MM.1S (cell line): ENCODE measurements around the gene MVD.

Experiments used
- DNase-seq: peaks from one replicate; pipeline ENCODE4 v3.0.0-alpha.2; 2015
- H2AFZ ChIP-seq: fragments of 300-600 bp; sonication (generic); 2 replicates; pipeline ENCODE4 v1.6.0; 2016; ENCODE audit warnings: antibody characterized with exemption, low read length
- H3F3A ChIP-seq: fragments of 300-600 bp; sonication (generic); 2 replicates; pipeline ENCODE4 v1.6.1; 2016; ENCODE audit warnings: mild to moderate bottlenecking, antibody characterized with exemption, low read length, moderate library complexity, mixed read lengths; ENCODE audit not compliant: insufficient read depth
- H3K27ac ChIP-seq: fragments of 300-600 bp; sonication (generic); 2 replicates; pipeline ENCODE4 v1.5.1; 2016; ENCODE audit warnings: mild to moderate bottlenecking, low read length
- H3K27me3 ChIP-seq: fragments of 300-600 bp; sonication (generic); replicated peaks from 2 replicates; pipeline ENCODE4 v1.6.0; 2016; ENCODE audit warnings: low read length; ENCODE audit not compliant: insufficient read depth
- H3K36me3 ChIP-seq: fragments of 300-600 bp; sonication (generic); replicated peaks from 2 replicates; pipeline ENCODE4 v1.6.1; 2016; ENCODE audit warnings: mild to moderate bottlenecking, low read length, mixed read lengths; ENCODE audit not compliant: insufficient read depth
- H3K4me1 ChIP-seq: fragments of 300-600 bp; sonication (generic); 2 replicates; pipeline ENCODE4 v1.6.1; 2016; ENCODE audit warnings: low read length, mixed read lengths
- H3K4me2 ChIP-seq: fragments of 300-600 bp; sonication (generic); 2 replicates; pipeline ENCODE4 v1.6.0; 2016; ENCODE audit warnings: low read depth, low read length
- H3K4me3 ChIP-seq: fragments of 300-600 bp; sonication (generic); 2 replicates; pipeline ENCODE4 v1.5.1; 2016; ENCODE audit warnings: low read length, mixed read lengths
- H3K79me2 ChIP-seq: fragments of 300-600 bp; sonication (generic); 2 replicates; pipeline ENCODE4 v1.6.1; 2016; ENCODE audit warnings: mixed run types, low read length, mixed read lengths
- H3K9ac ChIP-seq: fragments of 300-600 bp; sonication (generic); 2 replicates; pipeline ENCODE4 v1.6.1; 2016; ENCODE audit warnings: low read length, mixed read lengths
- H3K9me2 ChIP-seq: fragments of 300-600 bp; sonication (generic); replicated peaks from 2 replicates; pipeline ENCODE4 v1.6.1; 2016; ENCODE audit warnings: mild to moderate bottlenecking, low read length, mixed read lengths; ENCODE audit not compliant: insufficient read depth
- H3K9me3 ChIP-seq: fragments of 300-600 bp; sonication (generic); replicated peaks from 2 replicates; pipeline ENCODE4 v1.6.1; 2016; ENCODE audit warnings: mild to moderate bottlenecking, low read length, mixed read lengths; ENCODE audit not compliant: insufficient read depth
- H4K20me1 ChIP-seq: fragments of 300-600 bp; sonication (generic); 2 replicates; pipeline ENCODE4 v1.6.1; 2016; ENCODE audit warnings: mild to moderate bottlenecking, low read length, moderate library complexity, mixed read lengths; ENCODE audit not compliant: insufficient read depth
- EZH2 ChIP-seq: fragments of 300-600 bp; sonication (generic); optimal IDR thresholded peaks from 2 replicates; pipeline ENCODE3; 2017; ENCODE audit warnings: low read depth, mild to moderate bottlenecking, antibody characterized with exemption, low read length, mixed read lengths
- EZH2phosphoT487 ChIP-seq: fragments of 300-600 bp; sonication (generic); IDR thresholded peaks from 2 replicates; pipeline ENCODE4 v1.6.1; 2018; ENCODE audit warnings: antibody characterized with exemption, low read length
- TF ChIP-seq, protein P1 (sequence below): fragments of 300-600 bp; sonication (generic); IDR thresholded peaks from 2 replicates; pipeline ENCODE4 v1.5.1; 2016; ENCODE audit warnings: antibody characterized with exemption, low read length, mixed read lengths

MVD gene

DNA sequence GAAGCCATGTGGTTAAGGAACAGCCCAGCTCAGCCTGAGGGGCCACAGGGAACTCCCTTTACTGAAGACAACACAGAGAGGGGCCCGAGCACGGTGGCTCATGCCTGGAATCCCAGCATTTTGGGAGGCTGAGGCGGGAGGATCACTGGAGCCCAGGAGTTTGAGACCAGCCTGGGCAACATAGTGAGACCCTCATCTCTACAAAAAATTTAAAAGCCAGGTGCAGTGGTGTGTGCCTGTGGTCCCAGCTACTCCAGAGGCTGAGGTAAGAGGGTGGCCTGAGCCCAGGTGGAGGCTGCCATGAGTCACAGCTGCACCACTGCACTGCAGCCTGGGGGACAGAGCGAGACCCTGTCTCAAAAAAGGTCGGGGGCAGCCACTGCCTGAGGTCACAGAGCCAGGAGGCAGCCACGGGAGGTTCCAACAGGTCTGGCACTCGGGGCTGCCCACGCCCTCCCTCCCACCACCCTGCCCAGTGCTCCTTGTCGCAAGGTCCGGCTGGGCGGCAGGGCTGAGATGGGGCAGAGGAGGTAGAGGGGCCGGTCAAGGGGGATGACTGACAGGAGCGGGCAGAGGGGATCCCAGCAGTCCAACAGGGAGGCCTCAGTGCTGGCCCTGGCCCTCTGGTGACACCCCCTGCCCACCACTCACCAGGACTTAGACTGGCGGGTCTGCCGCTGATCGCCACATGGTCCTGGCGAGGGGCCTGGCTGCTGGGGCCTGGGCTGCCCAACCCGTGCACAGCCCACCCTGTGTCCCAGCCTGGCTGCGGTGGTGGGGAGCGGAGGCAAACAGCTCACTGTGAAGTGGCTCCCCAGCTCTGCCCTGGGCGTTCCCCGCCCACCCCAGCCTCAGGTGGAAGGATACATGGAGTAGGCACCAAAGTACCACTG lies 15.5 kb downstream of the MVD start:
- H3K27ac ChIP-seq = no peak overlapping the region
- no peak for DNase-seq
- no peaks in the 10 kb centered on the region for H3K27me3 ChIP-seq
- peaks cover 11% of the 10 kb centered on the region; the same call in 1 of the 2 replicates for H3K4me1 ChIP-seq
- no peak overlapping the region for H2AFZ ChIP-seq
- H3K4me3 ChIP-seq = no peak overlapping the region
- peaks cover 24% of the 10 kb centered on the region for H3K79me2 ChIP-seq
- no peaks in the 10 kb centered on the region for H3K36me3 ChIP-seq
- no peaks in the 10 kb centered on the region for H4K20me1 ChIP-seq
- H3K9me2 ChIP-seq = no peaks in the 10 kb centered on the region
- H3K4me2 ChIP-seq = no peak overlapping the region
- H3K9ac ChIP-seq = no peak overlapping the region
- TF ChIP-seq, protein P1, sequence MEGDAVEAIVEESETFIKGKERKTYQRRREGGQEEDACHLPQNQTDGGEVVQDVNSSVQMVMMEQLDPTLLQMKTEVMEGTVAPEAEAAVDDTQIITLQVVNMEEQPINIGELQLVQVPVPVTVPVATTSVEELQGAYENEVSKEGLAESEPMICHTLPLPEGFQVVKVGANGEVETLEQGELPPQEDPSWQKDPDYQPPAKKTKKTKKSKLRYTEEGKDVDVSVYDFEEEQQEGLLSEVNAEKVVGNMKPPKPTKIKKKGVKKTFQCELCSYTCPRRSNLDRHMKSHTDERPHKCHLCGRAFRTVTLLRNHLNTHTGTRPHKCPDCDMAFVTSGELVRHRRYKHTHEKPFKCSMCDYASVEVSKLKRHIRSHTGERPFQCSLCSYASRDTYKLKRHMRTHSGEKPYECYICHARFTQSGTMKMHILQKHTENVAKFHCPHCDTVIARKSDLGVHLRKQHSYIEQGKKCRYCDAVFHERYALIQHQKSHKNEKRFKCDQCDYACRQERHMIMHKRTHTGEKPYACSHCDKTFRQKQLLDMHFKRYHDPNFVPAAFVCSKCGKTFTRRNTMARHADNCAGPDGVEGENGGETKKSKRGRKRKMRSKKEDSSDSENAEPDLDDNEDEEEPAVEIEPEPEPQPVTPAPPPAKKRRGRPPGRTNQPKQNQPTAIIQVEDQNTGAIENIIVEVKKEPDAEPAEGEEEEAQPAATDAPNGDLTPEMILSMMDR = no peak
- TF ChIP-seq EZH2phosphoT487 = no peak
- no peak for TF ChIP-seq EZH2
- no peaks in the 10 kb centered on the region for H3K9me3 ChIP-seq
- no peaks in the 10 kb centered on the region for H3F3A ChIP-seq

DNA sequence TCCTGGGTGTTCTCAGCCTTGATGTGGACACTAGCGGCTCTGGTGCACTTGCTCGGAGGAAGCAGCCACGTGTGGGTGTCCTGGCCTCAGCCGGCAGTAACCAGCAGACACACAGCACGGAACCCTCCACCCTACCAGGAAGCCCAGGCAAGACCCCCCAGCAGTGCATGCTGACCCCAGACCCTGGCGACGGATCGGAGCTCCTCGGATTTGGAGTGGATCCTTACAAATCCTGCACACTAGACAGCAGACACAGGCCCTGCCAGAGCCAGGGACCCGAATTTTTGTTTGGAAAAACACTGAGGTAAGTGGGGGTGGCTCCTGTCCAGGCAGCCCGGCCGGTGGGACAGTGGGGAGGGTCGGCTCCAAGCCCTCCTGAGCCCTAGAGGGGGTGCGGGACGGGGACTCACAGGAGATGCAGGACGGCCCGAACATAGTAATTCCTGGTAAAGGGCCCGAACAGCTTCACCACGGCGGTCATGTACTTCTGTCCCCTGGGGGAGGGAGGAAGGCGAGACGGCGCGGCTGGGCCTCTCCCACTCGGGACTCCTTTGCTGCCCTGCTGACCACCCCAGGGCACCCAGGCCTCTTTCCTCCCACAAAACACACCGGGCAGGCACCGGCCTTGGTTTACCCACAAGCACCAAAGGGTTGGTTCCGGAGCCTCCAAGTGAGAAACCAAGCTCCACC lies 16.4 kb downstream of the MVD start:
- 0 out of 2 replicates have a peak, but pooled peaks cover 4% of the 10 kb centered on the region for H3K4me1 ChIP-seq
- no peak overlapping the region for H3K9ac ChIP-seq
- H3K4me3 ChIP-seq = no peak overlapping the region
- peaks cover 24% of the 10 kb centered on the region for H3K79me2 ChIP-seq
- H3K9me3 ChIP-seq = no peaks in the 10 kb centered on the region
- H3K4me2 ChIP-seq = no peak overlapping the region
- no peaks in the 10 kb centered on the region for H3K9me2 ChIP-seq
- H3K27me3 ChIP-seq = no peaks in the 10 kb centered on the region
- no peaks in the 10 kb centered on the region for H3K36me3 ChIP-seq
- no peaks in the 10 kb centered on the region for H3F3A ChIP-seq
- no peak for DNase-seq
- no peaks in the 10 kb centered on the region for H4K20me1 ChIP-seq
- no peak for TF ChIP-seq EZH2phosphoT487
- no peak for TF ChIP-seq EZH2
- H3K27ac ChIP-seq = no peak overlapping the region
- H2AFZ ChIP-seq = no peak overlapping the region

DNA sequence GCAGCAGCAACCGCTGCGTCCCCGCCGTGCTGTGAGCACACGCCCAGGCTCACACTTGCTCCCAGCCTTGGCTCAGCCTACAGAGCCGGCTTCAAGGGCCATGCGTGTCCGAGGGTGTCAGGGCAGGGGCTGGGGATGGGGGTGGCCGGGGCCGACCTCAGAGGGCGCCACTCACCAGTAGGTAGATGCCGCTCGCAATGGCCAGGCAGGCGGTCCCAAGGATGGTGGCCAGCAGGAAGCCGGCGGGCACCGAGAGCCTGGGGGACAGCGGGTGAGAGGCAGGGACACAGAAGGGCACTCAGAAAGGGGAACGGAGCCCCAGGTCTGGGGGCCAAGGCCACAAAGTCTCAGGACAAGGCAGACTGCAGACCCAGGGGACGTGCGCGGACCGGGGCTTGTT lies 16.9 kb downstream of the MVD start:
- no peaks in the 10 kb centered on the region for H4K20me1 ChIP-seq
- no peak overlapping the region for H3K27ac ChIP-seq
- H3K36me3 ChIP-seq = no peaks in the 10 kb centered on the region
- DNase-seq = no peak
- no peaks in the 10 kb centered on the region for H3F3A ChIP-seq
- TF ChIP-seq EZH2 (no peak), EZH2phosphoT487 (no peak)
- TF ChIP-seq, protein P1 = no peak
- no peaks in the 10 kb centered on the region for H3K27me3 ChIP-seq
- no peak overlapping the region for H3K4me2 ChIP-seq
- 0 out of 2 replicates have a peak, but pooled peaks cover 4% of the 10 kb centered on the region for H3K4me1 ChIP-seq
- H2AFZ ChIP-seq = no peak overlapping the region
- no peak overlapping the region for H3K9ac ChIP-seq
- no peaks in the 10 kb centered on the region for H3K9me3 ChIP-seq
- no peak overlapping the region for H3K4me3 ChIP-seq
- H3K79me2 ChIP-seq = peaks cover 24% of the 10 kb centered on the region
- H3K9me2 ChIP-seq = no peaks in the 10 kb centered on the region
